ENCODE measurements around the gene TLCD3B.

TLCD3B gene

DNA sequence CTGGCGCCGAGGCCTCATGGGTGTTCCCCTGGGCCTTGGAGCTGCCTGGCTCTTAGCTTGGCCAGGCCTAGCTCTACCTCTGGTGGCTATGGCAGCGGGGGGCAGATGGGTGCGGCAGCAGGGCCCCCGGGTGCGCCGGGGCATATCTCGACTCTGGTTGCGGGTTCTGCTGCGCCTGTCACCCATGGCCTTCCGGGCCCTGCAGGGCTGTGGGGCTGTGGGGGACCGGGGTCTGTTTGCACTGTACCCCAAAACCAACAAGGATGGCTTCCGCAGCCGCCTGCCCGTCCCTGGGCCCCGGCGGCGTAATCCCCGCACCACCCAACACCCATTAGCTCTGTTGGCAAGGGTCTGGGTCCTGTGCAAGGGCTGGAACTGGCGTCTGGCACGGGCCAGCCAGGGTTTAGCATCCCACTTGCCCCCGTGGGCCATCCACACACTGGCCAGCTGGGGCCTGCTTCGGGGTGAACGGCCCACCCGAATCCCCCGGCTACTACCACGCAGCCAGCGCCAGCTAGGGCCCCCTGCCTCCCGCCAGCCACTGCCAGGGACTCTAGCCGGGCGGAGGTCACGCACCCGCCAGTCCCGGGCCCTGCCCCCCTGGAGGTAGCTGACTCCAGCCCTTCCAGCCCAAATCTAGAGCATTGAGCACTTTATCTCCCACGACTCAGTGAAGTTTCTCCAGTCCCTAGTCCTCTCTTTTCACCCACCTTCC lies 43.5 kb downstream of the TLCD3B start:
- DNase-seq: no peak

DNA sequence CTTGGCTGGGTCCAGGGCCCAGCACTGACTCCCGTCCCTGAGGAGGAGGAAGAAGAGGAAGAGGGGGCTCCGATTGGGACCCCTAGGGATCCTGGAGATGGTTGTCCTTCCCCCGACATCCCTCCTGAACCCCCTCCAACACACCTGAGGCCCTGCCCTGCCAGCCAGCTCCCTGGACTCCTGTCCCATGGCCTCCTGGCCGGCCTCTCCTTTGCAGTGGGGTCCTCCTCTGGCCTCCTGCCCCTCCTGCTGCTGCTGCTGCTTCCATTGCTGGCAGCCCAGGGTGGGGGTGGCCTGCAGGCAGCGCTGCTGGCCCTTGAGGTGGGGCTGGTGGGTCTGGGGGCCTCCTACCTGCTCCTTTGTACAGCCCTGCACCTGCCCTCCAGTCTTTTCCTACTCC lies 44.1 kb downstream of the TLCD3B start:
- DNase-seq: no peak

DNA sequence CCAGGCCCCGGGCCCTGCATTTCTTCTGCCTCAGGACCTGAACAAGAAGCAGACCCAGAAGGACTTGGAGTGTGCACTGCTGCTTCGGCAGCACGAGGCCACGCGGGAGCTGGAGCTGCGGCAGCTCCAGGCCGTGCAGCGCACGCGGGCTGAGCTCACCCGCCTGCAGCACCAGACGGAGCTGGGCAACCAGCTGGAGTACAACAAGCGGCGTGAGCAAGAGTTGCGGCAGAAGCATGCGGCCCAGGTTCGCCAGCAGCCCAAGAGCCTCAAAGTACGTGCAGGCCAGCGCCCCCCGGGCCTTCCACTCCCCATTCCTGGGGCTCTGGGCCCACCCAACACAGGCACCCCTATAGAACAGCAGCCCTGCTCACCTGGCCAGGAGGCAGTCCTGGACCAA lies 44.8 kb downstream of the TLCD3B start:
- no peak for DNase-seq

DNA sequence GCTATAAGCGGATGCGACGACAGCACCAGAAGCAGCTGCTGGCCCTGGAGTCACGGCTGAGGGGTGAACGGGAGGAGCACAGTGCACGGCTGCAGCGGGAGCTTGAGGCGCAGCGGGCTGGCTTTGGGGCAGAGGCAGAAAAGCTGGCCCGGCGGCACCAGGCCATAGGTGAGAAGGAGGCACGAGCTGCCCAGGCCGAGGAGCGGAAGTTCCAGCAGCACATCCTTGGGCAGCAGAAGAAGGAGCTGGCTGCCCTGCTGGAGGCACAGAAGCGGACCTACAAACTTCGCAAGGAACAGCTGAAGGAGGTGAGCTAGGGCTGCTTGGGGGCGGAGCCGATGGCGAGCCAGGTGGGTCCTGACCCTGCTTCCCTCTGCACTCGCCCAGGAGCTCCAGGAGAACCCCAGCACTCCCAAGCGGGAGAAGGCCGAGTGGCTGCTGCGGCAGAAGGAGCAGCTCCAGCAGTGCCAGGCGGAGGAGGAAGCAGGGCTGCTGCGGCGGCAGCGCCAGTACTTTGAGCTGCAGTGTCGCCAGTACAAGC lies 45.7 kb downstream of the TLCD3B start:
- no peak for DNase-seq

DNA sequence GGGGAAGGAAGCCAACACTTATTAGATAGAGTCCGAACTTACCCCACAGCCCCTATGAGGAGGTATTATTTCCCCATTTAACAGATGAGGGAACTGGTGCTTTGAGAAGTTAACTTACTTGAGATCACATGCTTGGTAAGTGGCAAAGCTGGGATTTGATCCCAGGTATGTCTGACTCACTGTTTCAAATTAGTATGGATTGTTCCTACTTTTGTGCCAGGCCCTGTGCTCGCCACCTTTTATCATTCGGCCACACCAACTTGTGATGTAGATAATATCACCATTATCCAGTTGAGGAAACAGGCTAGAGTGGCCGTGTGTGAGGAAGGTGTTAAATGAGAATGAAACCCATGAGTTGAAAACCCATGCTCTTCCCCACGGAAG lies 46.3 kb downstream of the TLCD3B start:
- DNase-seq: no peak

DNA sequence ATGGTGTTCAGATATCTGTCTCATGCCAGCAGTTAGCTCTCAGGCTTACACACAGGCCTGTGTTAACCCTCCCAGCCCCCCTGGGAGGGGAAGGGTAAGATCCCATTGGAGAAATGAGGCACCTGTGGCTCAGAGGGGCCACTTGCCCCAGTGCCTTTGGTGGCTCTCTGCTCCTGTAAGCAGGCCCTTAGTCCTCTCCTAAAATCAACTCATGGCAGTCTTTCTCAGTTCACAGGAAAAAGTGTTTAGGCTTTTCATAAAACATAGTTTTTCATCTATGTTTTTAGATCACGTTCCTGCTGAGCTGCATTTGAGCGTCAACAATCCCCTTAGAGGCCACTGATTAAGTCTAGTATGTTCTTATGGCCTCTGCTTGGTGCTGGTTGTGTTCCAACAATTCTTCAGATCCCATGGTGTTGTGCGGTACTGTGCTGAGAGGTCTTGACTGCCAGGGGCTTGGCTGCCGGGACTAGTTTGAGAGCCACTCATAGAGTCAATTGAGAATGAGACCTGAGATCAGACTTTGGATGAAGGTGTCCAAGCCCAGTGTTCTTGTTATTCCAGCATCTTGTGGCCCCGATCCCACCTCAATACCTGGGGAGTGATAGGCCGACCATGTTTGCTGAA lies 46.8 kb downstream of the TLCD3B start:
- DNase-seq: no peak

DNA sequence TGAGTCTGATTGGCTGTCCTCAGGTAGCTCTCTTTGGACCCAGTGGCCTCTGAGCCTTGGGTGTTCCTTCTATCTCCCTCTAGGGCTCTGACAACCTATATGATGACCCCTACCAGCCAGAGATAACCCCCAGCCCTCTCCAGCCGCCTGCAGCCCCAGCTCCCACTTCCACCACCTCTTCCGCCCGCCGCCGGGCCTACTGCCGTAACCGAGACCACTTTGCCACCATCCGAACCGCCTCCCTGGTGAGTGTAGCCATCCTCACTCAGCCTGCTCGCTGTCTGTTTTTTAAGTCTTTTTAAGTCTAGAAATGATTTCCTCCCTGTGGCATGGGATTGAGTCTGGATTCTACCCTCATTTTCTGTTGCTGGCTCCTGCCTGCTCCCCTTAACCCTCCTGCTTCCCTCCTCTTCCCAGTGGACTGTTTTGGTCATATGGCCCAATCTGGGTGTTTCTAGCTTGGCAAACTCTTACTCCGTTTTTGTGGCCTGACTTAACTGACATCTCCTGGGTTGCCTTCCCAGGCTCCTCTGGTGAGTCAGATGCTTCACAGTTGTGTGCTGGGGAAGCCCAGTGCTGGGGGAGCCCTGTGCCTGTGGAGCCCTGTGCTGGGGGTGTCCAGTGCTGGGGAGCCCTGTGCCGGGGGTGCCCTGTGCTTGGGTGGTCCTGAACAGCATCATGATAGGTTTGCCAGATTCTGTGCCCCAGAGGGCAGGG lies 47.5 kb downstream of the TLCD3B start:
- DNase-seq: no peak

DNA sequence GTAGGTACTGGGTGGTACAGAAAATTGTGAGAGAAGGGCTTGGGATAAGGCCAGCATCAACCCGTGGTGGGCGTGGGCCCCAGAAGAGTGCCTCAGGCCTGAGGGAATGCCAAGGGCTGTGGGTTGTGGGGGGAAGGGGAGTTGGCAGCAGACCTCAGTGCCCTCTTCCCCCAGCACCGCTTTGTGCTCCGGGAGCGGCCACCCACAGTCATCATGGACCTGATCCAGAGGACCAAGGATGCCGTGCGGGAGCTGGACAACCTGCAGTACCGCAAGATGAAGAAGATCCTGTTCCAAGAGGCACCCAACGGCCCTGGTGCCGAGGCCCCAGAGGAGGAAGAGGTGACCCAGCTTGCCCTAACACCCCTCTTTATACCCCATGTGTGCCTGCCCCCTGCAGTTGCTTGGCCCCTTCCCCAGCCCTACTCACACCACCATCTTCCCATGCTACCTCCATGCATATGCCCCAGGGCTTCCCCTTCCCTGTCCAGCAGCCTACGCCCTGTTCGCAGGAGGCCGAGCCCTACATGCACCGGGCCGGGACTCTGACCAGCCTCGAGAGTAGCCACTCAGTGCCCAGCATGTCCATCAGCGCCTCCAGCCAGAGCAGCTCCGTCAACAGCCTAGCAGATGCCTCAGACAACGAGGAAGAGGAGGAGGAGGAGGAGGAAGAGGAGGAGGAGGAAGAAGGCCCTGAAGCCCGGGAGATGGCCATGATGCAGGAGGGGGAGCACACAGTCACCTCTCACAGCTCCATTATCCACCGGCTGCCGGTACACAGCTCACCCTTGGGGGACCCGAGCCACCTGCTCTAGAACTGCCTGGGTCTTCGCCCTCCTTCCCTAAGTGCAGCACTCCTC lies 48.3 kb downstream of the TLCD3B start:
- no peak for DNase-seq

DNA sequence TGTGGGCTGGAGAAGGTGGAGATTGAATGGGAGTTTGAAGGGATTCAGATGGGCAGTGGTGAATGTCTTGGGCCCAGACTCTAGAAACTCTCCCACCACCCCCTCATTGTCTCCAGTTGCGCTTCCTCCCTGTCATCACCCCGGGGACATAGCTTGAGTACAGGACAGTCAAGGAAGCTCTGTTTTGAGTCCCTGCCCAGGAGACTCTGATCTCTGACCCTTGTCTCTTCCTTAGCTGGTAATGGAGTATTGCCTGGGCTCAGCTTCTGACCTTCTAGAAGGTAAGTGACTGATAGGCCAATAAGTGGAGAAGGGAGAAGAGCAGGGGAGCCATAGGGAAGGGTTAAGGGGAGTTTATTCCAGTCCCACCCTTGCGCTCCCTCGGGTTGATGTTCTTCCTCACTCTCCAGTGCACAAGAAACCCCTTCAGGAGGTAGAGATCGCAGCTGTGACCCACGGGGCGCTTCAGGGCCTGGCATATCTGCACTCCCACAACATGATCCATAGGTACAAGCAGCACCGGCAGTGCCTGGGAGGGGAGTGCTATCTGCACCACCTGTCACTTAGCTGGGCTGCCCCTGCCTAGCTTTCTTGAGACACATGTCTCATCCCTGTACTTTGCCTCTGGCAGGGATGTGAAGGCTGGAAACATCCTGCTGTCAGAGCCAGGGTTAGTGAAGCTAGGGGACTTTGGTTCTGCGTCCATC lies 52.4 kb downstream of the TLCD3B start:
- DNase-seq: no peak

DNA sequence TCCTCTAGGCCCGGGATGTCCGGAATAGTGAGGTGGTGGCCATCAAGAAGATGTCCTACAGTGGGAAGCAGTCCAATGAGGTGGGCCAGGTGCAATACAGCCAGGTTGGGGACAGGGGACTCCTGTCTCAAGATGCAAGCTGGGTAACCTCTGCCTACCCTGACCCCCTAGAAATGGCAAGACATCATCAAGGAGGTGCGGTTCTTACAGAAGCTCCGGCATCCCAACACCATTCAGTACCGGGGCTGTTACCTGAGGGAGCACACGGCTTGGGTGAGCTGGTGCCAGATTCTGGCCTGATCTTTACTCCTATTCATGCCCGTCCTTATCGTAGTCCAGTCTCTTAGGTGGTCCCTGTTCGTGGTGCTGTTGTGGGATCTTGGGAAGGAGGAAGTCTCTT lies 53.0 kb downstream of the TLCD3B start:
- DNase-seq: no peak

DNA sequence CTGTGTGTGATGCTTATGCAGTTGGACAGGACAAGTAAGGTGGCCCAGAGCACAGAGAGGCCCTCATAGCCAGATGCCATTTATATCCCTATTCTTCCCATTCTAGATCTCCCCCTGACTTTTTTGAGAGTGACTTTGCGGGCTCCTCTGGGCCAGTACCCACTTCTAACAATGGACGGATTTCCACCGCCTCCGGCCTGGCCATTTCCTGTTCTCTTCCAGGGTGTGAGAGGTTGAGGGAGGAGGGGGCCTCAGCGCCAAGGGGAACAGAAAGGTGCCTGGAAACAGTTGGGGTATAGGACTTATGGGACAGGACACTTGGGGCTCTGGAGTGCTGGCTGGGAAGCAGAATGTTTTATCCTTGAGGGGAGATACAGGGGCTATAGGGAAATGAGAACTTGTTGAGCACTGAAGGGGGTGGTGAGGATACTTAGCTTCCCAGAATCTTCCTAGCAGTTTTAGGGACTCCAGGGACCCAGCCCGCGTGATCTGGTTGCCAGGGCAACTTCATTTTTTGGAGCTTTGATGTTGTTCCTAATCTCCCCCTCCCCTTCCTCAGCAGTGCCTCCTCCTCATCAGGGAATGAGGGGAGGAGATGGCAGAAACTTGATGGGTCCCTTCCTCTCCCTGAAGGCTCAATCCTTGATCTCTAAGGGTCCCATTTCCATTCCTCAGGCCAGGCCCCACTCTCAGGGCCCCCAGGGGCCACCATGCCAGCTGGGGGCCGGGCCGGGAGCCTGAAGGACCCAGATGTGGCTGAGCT lies 53.8 kb downstream of the TLCD3B start:
- no peak for DNase-seq

DNA sequence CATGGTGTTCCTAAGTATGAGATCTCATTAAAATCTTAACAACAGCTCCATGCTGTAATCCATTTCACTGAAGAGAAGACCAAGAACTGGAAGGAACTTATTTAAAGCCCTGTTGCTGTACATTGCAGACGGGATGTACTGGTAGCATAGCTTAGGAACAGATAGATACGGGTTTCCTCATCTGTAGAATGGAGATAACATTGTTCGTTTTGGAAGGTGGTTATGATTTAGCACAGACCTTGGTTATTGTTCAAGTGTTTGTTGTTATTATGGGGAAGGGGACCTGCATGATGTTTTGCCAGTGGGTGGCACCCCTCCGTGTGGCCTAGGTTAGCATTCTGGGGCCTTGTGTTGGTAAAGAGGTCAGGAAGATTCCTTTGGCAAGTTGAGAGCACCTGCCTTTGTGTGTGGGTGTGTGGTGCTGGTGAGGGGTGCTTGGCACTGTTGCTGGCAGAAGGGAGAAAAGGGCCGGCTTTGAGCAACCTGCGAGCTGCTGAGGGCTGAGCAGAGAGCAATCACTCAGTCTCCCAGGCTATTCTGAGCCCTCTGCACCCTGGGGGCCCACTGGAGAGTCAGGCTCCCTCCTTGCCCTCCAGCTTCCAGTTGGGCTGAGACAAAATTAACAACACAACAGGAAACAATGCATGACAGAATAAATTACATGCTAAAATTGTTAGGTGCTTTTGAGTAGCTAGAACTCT lies 55.1 kb downstream of the TLCD3B start:
- DNase-seq: no peak

DNA sequence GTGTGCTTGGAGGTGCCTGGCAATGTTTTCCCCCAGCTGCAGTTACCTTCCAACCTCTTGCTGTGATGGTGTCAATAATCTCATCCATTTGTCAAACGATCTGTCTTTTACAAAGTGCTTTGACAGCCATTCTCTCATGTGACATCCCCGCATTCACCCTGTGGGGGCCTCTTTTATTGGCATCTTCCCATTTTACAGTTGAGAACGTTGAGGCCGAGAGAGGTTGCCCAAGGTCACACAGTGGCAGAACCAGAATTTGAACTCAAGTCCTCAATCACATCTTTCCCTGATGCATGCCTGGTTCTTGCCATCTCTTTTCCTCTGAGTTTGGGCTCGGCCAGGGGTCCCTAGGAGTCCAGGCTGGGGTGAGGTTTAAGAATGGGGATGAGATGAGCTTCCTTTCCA lies 55.9 kb downstream of the TLCD3B start:
- no peak for DNase-seq

Data from activated CD4-positive, alpha-beta T cell treated with anti-CD3 and anti-CD28 coated beads, Interleukin-2, amount 50 U/mL, for 16 hours (primary cell).